WTC11 (cell line): ENCODE measurements around the gene CDH3. TPM values are rescaled to one million over a fixed set of nuclear protein-coding genes. Genes with fewer than 3 reads are reported as not detected.

Experiments
- ATAC-seq: fragments of 200-7000 bp; cut with Tn5 transposase; 2 replicates; pipeline ENCODE4 v1.10.0; 2021; ENCODE audit warnings: mild to moderate bottlenecking, moderate library complexity
- CTCF ChIA-PET: fragments of 300-600 bp; sonication (Branson Sonifier 250); formaldehyde crosslinking; loops from one replicate; lab custom pipeline; 2021; ENCODE audit warnings: antibody characterized with exemption; lab: Charles Lee
- POLR2A ChIA-PET: fragments of 350-600 bp; sonication (Branson Sonifier 250); formaldehyde crosslinking; loops from one replicate; lab custom pipeline; 2021; ENCODE audit warnings: antibody characterized with exemption; lab: Charles Lee
- DNase-seq: peaks from one replicate; pipeline ENCODE4 v3.0.0; 2021; ENCODE audit warnings: low spot score
- H3K27ac Mint-ChIP-seq: 2 replicates; pipeline ENCODE4 v1.8.0; 2021; ENCODE audit warnings: mixed read lengths
- H3K27me3 Mint-ChIP-seq: 2 replicates; pipeline ENCODE4 v1.8.0; 2021; ENCODE audit warnings: low read depth, mild to moderate bottlenecking, moderate library complexity, mixed read lengths
- H3K36me3 Mint-ChIP-seq: 2 replicates; pipeline ENCODE4 v1.8.0; 2021; ENCODE audit warnings: mixed read lengths
- H3K4me1 Mint-ChIP-seq: 2 replicates; pipeline ENCODE4 v1.8.0; 2022; ENCODE audit warnings: mixed read lengths
- H3K4me3 Mint-ChIP-seq: 2 replicates; pipeline ENCODE4 v1.8.0; 2021; ENCODE audit warnings: mild to moderate bottlenecking, moderate library complexity, mixed read lengths
- H3K9me3 Mint-ChIP-seq: 2 replicates; pipeline ENCODE4 v1.8.0; 2021; ENCODE audit warnings: mixed read lengths
- CBFB ChIP-seq: sonication (generic); formaldehyde crosslinking; IDR thresholded peaks from 2 replicates; pipeline ENCODE4 v1.8.1; 2022; ENCODE audit warnings: mild to moderate bottlenecking, low read depth, missing genetic modification reagents
- CREM ChIP-seq: sonication (generic); formaldehyde crosslinking; IDR thresholded peaks from 2 replicates; pipeline ENCODE4 v1.8.1; 2022; ENCODE audit warnings: mild to moderate bottlenecking, missing genetic modification reagents, moderate library complexity
- HMGA2 ChIP-seq: fragments of 250-450 bp; sonication (Bioruptor Pico); IDR thresholded peaks from 2 replicates; pipeline ENCODE4 v1.4.0; 2021; ENCODE audit warnings: mild to moderate bottlenecking, moderate library complexity
- KAT7 ChIP-seq: sonication (generic); formaldehyde crosslinking; IDR thresholded peaks from 2 replicates; pipeline ENCODE4 v1.8.1; 2023; ENCODE audit warnings: missing genetic modification reagents, mild to moderate bottlenecking, borderline replicate concordance
- MLX ChIP-seq: sonication (generic); formaldehyde crosslinking; IDR thresholded peaks from 2 replicates; pipeline ENCODE4 v1.8.1; 2023; ENCODE audit warnings: mild to moderate bottlenecking, missing genetic modification reagents, moderate library complexity
- MXD4 ChIP-seq: fragments of 250-450 bp; sonication (Bioruptor Pico); IDR thresholded peaks from 2 replicates; pipeline ENCODE4 v1.8.0; 2021; ENCODE audit warnings: mild to moderate bottlenecking, moderate library complexity, borderline replicate concordance
- NR2C2 ChIP-seq: sonication (generic); formaldehyde crosslinking; IDR thresholded peaks from 2 replicates; pipeline ENCODE4 v1.8.0; 2022; ENCODE audit warnings: mild to moderate bottlenecking, missing genetic modification reagents
- SMAD3 ChIP-seq: sonication (generic); formaldehyde crosslinking; IDR thresholded peaks from 2 replicates; pipeline ENCODE4 v1.8.0; 2022; ENCODE audit warnings: missing genetic modification reagents, mild to moderate bottlenecking, borderline replicate concordance
- ZNF121 ChIP-seq: sonication (generic); formaldehyde crosslinking; IDR thresholded peaks from 2 replicates; pipeline ENCODE4 v1.8.0; 2023; ENCODE audit warnings: missing genetic modification reagents
- ZNF138 ChIP-seq: sonication (generic); formaldehyde crosslinking; conservative IDR thresholded peaks from 2 replicates; pipeline ENCODE4 v1.8.1; 2022; ENCODE audit warnings: mild to moderate bottlenecking, moderate library complexity, missing genetic modification reagents
- ZNF317 ChIP-seq: sonication (generic); formaldehyde crosslinking; IDR thresholded peaks from 2 replicates; pipeline ENCODE4 v1.8.1; 2023; ENCODE audit warnings: low read depth, mild to moderate bottlenecking, moderate library complexity, missing genetic modification reagents, borderline replicate concordance
- ZNF396 ChIP-seq: fragments of 250-450 bp; sonication (Bioruptor Pico); IDR thresholded peaks from 2 replicates; pipeline ENCODE4 v1.8.0; 2021; ENCODE audit warnings: mild to moderate bottlenecking, moderate library complexity, borderline replicate concordance
- ZNF423 ChIP-seq: fragments of 250-450 bp; sonication (Bioruptor Pico); IDR thresholded peaks from 2 replicates; pipeline ENCODE4 v2.1.2; 2022; ENCODE audit warnings: mild to moderate bottlenecking, moderate library complexity
- ZNF425 ChIP-seq: fragments of 250-450 bp; sonication (Bioruptor Pico); conservative IDR thresholded peaks from 2 replicates; pipeline ENCODE4 v1.9.0; 2021; ENCODE audit warnings: mild to moderate bottlenecking
- total RNA-seq: library from RNA; stranded (reverse); gene quantifications from 3 replicates; pipeline ENCODE4 v1.2.3, GENCODE V29; 2021
- TF ChIP-seq, protein P1 (sequence below): sonication (generic); formaldehyde crosslinking; IDR thresholded peaks from 2 replicates; pipeline ENCODE4 v1.8.1; 2023; ENCODE audit warnings: mild to moderate bottlenecking, missing genetic modification reagents, borderline replicate concordance
- TF ChIP-seq, protein P2 (sequence below): sonication (generic); formaldehyde crosslinking; IDR thresholded peaks from 2 replicates; pipeline ENCODE4 v1.8.0; 2023; ENCODE audit warnings: missing genetic modification reagents, mild to moderate bottlenecking, borderline replicate concordance
- TF ChIP-seq, protein P3 (sequence below): sonication (generic); formaldehyde crosslinking; IDR thresholded peaks from 2 replicates; pipeline ENCODE4 v1.8.0; 2022; ENCODE audit warnings: mild to moderate bottlenecking, missing genetic modification reagents

Gene CDH3
- total RNA-seq, 1 experiment from 2014 or later, result 128 TPM

GRCh38 chr16:68612996-68613395, 32.1 kb upstream of the CDH3 start:
- no peak for ATAC-seq
- H3K9me3 Mint-ChIP-seq, result peaks cover 24% of the 10 kb centered on the region
- ChIA-PET CTCF (interaction anchor here (0.5 to 3.8 kb wide), 2 partner anchors 19 to 23 kb away, joined by 3 to 20 read pairs; no protein-coding TSS in a partner anchor), POLR2A (no interaction called here)
- H3K4me3 Mint-ChIP-seq, result no peak overlapping the region
- TF ChIP-seq ZNF425 (CRISPR knock-in tag), result no peak
- no peak for TF ChIP-seq KAT7 (CRISPR knock-in tag)
- no peak for TF ChIP-seq HMGA2
- TF ChIP-seq, protein P1, sequence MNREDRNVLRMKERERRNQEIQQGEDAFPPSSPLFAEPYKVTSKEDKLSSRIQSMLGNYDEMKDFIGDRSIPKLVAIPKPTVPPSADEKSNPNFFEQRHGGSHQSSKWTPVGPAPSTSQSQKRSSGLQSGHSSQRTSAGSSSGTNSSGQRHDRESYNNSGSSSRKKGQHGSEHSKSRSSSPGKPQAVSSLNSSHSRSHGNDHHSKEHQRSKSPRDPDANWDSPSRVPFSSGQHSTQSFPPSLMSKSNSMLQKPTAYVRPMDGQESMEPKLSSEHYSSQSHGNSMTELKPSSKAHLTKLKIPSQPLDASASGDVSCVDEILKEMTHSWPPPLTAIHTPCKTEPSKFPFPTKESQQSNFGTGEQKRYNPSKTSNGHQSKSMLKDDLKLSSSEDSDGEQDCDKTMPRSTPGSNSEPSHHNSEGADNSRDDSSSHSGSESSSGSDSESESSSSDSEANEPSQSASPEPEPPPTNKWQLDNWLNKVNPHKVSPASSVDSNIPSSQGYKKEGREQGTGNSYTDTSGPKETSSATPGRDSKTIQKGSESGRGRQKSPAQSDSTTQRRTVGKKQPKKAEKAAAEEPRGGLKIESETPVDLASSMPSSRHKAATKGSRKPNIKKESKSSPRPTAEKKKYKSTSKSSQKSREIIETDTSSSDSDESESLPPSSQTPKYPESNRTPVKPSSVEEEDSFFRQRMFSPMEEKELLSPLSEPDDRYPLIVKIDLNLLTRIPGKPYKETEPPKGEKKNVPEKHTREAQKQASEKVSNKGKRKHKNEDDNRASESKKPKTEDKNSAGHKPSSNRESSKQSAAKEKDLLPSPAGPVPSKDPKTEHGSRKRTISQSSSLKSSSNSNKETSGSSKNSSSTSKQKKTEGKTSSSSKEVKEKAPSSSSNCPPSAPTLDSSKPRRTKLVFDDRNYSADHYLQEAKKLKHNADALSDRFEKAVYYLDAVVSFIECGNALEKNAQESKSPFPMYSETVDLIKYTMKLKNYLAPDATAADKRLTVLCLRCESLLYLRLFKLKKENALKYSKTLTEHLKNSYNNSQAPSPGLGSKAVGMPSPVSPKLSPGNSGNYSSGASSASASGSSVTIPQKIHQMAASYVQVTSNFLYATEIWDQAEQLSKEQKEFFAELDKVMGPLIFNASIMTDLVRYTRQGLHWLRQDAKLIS, result no peak
- TF ChIP-seq ZNF423 (CRISPR knock-in tag), result no peak
- TF ChIP-seq MXD4 (CRISPR knock-in tag), result no peak
- TF ChIP-seq NR2C2 (CRISPR knock-in tag), result no peak
- no peak for TF ChIP-seq ZNF121 (CRISPR knock-in tag)
- no peak for TF ChIP-seq MLX (CRISPR knock-in tag)
- TF ChIP-seq ZNF396 (CRISPR knock-in tag), result no peak
- no peak for TF ChIP-seq CBFB
- TF ChIP-seq, protein P2, sequence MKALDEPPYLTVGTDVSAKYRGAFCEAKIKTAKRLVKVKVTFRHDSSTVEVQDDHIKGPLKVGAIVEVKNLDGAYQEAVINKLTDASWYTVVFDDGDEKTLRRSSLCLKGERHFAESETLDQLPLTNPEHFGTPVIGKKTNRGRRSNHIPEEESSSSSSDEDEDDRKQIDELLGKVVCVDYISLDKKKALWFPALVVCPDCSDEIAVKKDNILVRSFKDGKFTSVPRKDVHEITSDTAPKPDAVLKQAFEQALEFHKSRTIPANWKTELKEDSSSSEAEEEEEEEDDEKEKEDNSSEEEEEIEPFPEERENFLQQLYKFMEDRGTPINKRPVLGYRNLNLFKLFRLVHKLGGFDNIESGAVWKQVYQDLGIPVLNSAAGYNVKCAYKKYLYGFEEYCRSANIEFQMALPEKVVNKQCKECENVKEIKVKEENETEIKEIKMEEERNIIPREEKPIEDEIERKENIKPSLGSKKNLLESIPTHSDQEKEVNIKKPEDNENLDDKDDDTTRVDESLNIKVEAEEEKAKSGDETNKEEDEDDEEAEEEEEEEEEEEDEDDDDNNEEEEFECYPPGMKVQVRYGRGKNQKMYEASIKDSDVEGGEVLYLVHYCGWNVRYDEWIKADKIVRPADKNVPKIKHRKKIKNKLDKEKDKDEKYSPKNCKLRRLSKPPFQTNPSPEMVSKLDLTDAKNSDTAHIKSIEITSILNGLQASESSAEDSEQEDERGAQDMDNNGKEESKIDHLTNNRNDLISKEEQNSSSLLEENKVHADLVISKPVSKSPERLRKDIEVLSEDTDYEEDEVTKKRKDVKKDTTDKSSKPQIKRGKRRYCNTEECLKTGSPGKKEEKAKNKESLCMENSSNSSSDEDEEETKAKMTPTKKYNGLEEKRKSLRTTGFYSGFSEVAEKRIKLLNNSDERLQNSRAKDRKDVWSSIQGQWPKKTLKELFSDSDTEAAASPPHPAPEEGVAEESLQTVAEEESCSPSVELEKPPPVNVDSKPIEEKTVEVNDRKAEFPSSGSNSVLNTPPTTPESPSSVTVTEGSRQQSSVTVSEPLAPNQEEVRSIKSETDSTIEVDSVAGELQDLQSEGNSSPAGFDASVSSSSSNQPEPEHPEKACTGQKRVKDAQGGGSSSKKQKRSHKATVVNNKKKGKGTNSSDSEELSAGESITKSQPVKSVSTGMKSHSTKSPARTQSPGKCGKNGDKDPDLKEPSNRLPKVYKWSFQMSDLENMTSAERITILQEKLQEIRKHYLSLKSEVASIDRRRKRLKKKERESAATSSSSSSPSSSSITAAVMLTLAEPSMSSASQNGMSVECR (CRISPR knock-in tag), result no peak
- no peak for TF ChIP-seq ZNF138 (CRISPR knock-in tag)
- TF ChIP-seq, protein P3, sequence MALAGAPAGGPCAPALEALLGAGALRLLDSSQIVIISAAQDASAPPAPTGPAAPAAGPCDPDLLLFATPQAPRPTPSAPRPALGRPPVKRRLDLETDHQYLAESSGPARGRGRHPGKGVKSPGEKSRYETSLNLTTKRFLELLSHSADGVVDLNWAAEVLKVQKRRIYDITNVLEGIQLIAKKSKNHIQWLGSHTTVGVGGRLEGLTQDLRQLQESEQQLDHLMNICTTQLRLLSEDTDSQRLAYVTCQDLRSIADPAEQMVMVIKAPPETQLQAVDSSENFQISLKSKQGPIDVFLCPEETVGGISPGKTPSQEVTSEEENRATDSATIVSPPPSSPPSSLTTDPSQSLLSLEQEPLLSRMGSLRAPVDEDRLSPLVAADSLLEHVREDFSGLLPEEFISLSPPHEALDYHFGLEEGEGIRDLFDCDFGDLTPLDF (CRISPR knock-in tag), result no peak
- TF ChIP-seq SMAD3 (CRISPR knock-in tag), result no peak
- no peak for TF ChIP-seq ZNF317 (CRISPR knock-in tag)
- no peak for TF ChIP-seq CREM (CRISPR knock-in tag)
- peaks cover 3% of the 10 kb centered on the region; the same call in 1 of the 2 replicates for H3K27me3 Mint-ChIP-seq
- no peaks in the 10 kb centered on the region for H3K4me1 Mint-ChIP-seq
- no peak for DNase-seq
- H3K27ac Mint-ChIP-seq, result no peak overlapping the region
- peaks cover 18% of the 10 kb centered on the region; the same call in 1 of the 2 replicates for H3K36me3 Mint-ChIP-seq
